Daoy (cell line): ENCODE measurements around the gene NOXO1. TPM values are rescaled to one million over a fixed set of nuclear protein-coding genes. Genes with fewer than 3 reads are reported as not detected.
"Not testable (repeated sequence)": the region's sequence is repeated elsewhere in the genome, so short reads cannot be mapped to it uniquely, and the experiment has no call there.

ENCODE experiments used
- DNase-seq: peaks from one replicate; pipeline ENCODE4 v3.0.0-alpha.2; 2015; ENCODE audit warnings: low read depth
- total RNA-seq: library from RNA; depleted of rRNA; stranded (reverse); fragments of >200 nt; shearing (Covaris generic); gene quantifications from 2 replicates; pipeline ENCODE4 v1.2.3, GENCODE V29; 2014; rRNA removed

Gene NOXO1
- not detected in 2 replicates for total RNA-seq

- DNase-seq: no peak
Observed at GRCh38 chr16:1981398-1981836, at the start of gene NOXO1. TSS of gene NOXO1 (minus strand) at chr16:1981469. CDS start at chr16:1981179, 290 bp downstream.

- DNase-seq: no peak
Observed at GRCh38 chr16:2030036-2030435, 48.8 kb upstream of the NOXO1 start.

- DNase-seq: no peak
Observed at GRCh38 chr16:2029350-2029749, 48.1 kb upstream of the NOXO1 start.

- DNase-seq: no peak
Observed at GRCh38 chr16:2028620-2029220, 47.5 kb upstream of the NOXO1 start.

GRCh38 chr16:2028146-2028545 lies 46.9 kb upstream of the NOXO1 start:
- DNase-seq: no peak

- peak; percentile 59 for DNase-seq
Observed at GRCh38 chr16:2027024-2028010, 46.0 kb upstream of the NOXO1 start.

- peak; percentile 41 for DNase-seq
Observed at GRCh38 chr16:2026461-2027023, 45.3 kb upstream of the NOXO1 start, which contains the start of gene NHERF2. TSS of gene NHERF2 (plus strand) at chr16:2026902. CDS start at chr16:2027006, 104 bp downstream.

GRCh38 chr16:2025878-2026460 lies 44.7 kb upstream of the NOXO1 start:
- no peak for DNase-seq

- no peak for DNase-seq
Observed at GRCh38 chr16:2025251-2025650, 44.0 kb upstream of the NOXO1 start.

- no peak for DNase-seq
Observed at GRCh38 chr16:2024032-2024420, 42.8 kb upstream of the NOXO1 start.

GRCh38 chr16:2023092-2024031 lies 42.1 kb upstream of the NOXO1 start:
- peak; percentile 91 for DNase-seq

GRCh38 chr16:2022723-2023091 lies 41.4 kb upstream of the NOXO1 start:
- peak; percentile 41 for DNase-seq

- DNase-seq: no peak
Observed at GRCh38 chr16:2019921-2020831, 38.9 kb upstream of the NOXO1 start.

- no peak for DNase-seq
Observed at GRCh38 chr16:2019518-2019920, 38.2 kb upstream of the NOXO1 start, which contains the start of gene NPW. TSS of gene NPW (plus strand) at chr16:2019785.

- no peak for DNase-seq
Observed at GRCh38 chr16:2016407-2016922, 35.2 kb upstream of the NOXO1 start.

GRCh38 chr16:2015947-2016208 lies 34.6 kb upstream of the NOXO1 start:
- DNase-seq: no peak

- peak; percentile 71 for DNase-seq
Observed at GRCh38 chr16:2015117-2015946, 34.1 kb upstream of the NOXO1 start.

- DNase-seq: no peak
Observed at GRCh38 chr16:2013527-2013926, 32.3 kb upstream of the NOXO1 start.

- not testable (repeated sequence) for DNase-seq
Observed at GRCh38 chr16:2011726-2012125, 30.5 kb upstream of the NOXO1 start.
